ENCODE results near the gene SMPD4. TPM values are rescaled to one million over a fixed set of nuclear protein-coding genes. Genes with fewer than 3 reads are reported as not detected.
"Not testable (repeated sequence)": the region's sequence is repeated elsewhere in the genome, so short reads cannot be mapped to it uniquely, and the experiment has no call there.

Gene SMPD4
- total RNA-seq, 1 experiment from 2014 or later, result 97.8 TPM

DNA sequence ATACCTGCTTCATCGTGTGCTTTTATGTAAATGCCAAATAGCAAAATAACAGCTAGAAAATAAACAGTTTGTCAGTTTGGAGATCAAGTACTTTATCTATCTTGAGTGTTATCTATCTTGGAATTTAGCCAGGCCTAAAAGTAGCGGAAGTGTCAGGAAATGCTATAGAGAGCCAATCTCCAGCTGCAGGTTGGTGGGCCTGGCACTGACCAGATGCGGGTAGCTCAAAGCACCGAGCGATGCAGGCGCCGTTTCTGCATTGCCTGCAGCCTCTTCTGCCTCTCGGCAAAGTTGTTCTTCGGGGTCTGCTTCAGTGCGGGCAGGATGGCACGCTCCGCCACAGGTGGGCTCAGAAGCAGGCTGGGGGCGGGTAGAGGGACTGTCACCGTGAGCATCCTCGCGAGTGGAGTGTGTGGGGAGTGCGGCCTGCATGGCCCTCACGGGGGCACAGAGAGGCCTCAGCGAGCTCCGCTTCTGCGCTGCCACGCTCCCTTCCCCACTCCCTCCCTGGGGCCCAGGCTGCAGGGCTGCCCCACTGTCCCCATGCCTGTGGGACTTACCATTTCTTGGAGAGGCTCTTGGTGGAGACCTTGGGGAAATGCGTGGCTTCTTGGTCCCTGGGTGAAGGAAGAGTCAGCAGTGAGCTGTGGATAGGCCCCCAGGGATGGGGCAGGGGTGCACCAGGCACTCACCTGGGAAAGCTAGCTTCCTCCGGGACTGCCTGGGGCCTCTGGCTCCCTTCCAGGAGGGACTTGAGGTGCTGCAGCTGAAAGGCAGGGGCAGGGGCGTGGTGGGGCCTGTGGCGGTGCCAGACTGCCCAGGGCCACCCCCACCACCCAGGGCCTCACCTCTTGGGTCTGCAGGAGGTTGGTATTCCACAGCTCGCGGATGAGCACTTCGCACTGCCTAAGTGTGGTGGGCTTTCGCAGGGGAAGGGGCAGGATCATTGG is 41.8 kb downstream of the SMPD4 start:
- DNase-seq; H3K4me1 Mint-ChIP-seq (ENCODE audit: low read depth, unreplicated experiment); H3K4me3 Mint-ChIP-seq (ENCODE audit: low read depth, unreplicated experiment): not testable (repeated sequence)

DNA sequence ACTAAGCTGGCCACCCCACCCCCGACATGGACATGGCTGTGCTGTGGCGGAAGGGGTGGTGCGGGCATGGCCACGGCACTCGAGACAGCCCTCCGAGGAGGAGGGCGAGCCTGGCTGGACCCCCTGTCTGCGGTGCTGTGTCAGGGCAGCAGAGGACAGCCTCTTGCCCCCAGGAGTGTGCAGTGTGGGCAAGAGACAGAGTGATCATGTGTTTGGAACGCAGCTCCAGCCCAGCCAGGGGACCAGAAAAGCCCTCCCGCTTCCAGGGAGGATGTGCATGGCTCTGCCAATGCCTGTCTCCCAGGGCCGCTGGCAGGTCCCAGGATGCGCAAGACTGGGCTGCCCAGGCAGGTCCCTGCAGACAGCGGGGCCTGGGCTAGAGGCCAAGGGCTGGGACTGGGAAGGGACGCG is 42.6 kb downstream of the SMPD4 start:
- DNase-seq; BruUV-seq (replicated peaks); H3K9me3 Mint-ChIP-seq (ENCODE audit: low read depth, unreplicated experiment); H3K4me1 Mint-ChIP-seq (ENCODE audit: low read depth, unreplicated experiment); H3K27ac Mint-ChIP-seq (ENCODE audit: unreplicated experiment); H3K36me3 Mint-ChIP-seq (ENCODE audit: insufficient read depth, unreplicated experiment); CTCF ChIA-PET; intact Hi-C loops (cut with micrococcal nuclease; ENCODE audit: unreplicated experiment); H3K4me3 Mint-ChIP-seq (ENCODE audit: low read depth, unreplicated experiment): not testable (repeated sequence)
- peaks cover 10% of the 10 kb centered on the region for H3K27me3 Mint-ChIP-seq (ENCODE audit: unreplicated experiment)

More for the DNA sequence above, 41.8 kb downstream of the SMPD4 start:
- CTCF ChIA-PET; H3K36me3 Mint-ChIP-seq (ENCODE audit: insufficient read depth, unreplicated experiment); BruUV-seq (replicated peaks); H3K9me3 Mint-ChIP-seq (ENCODE audit: low read depth, unreplicated experiment); intact Hi-C loops (cut with micrococcal nuclease; ENCODE audit: unreplicated experiment); H3K27ac Mint-ChIP-seq (ENCODE audit: unreplicated experiment): not testable (repeated sequence)
- peaks cover 11% of the 10 kb centered on the region for H3K27me3 Mint-ChIP-seq (ENCODE audit: unreplicated experiment)

DNA sequence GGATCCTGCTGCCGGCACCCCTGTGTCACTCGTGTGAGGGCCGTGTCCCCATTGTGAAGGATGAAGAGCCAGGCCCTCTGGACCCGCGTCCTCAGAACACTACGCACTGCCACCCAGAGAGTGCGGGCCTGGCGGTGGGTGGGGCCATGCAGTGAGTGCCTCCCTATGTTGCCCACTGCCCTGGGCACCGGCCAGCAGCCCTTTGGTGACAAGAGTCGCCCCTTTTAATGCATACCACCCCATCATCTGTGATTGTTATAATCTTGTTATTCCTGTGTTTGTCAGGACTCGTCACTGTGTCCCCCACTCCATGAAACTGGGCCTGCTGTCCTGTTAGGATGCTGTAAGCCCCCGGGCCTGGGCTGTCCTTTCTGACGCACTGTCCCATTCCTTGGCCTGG is 43.1 kb downstream of the SMPD4 start:
- H3K4me3 Mint-ChIP-seq (ENCODE audit: low read depth, unreplicated experiment); H3K9me3 Mint-ChIP-seq (ENCODE audit: low read depth, unreplicated experiment); CTCF ChIA-PET: not testable (repeated sequence)

DNA sequence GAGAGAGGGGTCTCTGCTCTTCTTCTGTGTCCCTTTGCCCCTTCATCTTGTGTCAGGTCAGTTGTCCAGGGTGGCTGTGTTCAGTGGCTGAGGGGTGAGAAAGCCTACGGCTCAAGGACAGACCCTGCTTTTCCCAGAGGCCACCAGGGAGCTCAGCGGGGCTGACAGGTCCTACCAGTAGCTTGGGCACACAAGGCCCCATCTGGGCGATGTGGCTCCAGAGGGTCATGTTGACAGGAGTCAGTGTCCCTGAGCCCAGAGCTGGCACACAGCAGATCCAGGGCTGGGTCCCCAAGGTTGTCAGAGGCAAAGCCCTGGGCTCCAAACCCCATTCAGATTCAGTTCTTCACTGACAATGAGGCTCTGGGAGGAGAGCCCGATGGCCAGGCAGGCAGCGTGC is 44.3 kb downstream of the SMPD4 start:
- H3K36me3 Mint-ChIP-seq (ENCODE audit: insufficient read depth, unreplicated experiment); BruUV-seq (replicated peaks); intact Hi-C loops (cut with micrococcal nuclease; ENCODE audit: unreplicated experiment); H3K4me1 Mint-ChIP-seq (ENCODE audit: low read depth, unreplicated experiment); H3K27ac Mint-ChIP-seq (ENCODE audit: unreplicated experiment); H3K4me3 Mint-ChIP-seq (ENCODE audit: low read depth, unreplicated experiment); DNase-seq; CTCF ChIA-PET; H3K9me3 Mint-ChIP-seq (ENCODE audit: low read depth, unreplicated experiment): not testable (repeated sequence)
- peaks cover 11% of the 10 kb centered on the region for H3K27me3 Mint-ChIP-seq (ENCODE audit: unreplicated experiment)

More for the DNA sequence above, 43.1 kb downstream of the SMPD4 start:
- intact Hi-C loops (cut with micrococcal nuclease; ENCODE audit: unreplicated experiment); DNase-seq; H3K27me3 Mint-ChIP-seq (ENCODE audit: unreplicated experiment); H3K4me1 Mint-ChIP-seq (ENCODE audit: low read depth, unreplicated experiment); BruUV-seq (replicated peaks); H3K36me3 Mint-ChIP-seq (ENCODE audit: insufficient read depth, unreplicated experiment); H3K27ac Mint-ChIP-seq (ENCODE audit: unreplicated experiment): not testable (repeated sequence)

DNA sequence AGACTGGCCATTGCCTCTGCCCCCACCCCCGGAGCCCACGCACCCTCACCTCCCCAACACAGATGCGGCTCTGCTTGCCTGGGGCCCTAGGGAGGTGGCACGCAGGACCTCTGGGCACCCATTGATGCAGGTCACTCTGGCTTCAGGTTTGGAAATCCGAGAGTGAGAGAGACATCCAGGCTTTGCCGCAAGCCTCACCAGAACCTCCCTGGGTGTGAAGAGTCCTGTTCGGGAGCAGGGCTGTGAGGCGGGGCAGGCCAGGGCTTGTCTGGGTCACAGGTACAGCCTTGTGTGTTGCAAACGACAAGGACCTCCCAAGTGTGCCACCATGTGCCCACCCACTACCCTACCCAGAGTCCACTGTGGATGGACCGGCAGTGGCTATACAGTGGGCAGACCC is 44.9 kb downstream of the SMPD4 start:
- DNase-seq; H3K36me3 Mint-ChIP-seq (ENCODE audit: insufficient read depth, unreplicated experiment); H3K27ac Mint-ChIP-seq (ENCODE audit: unreplicated experiment); BruUV-seq (replicated peaks); H3K4me1 Mint-ChIP-seq (ENCODE audit: low read depth, unreplicated experiment); CTCF ChIA-PET; intact Hi-C loops (cut with micrococcal nuclease; ENCODE audit: unreplicated experiment); H3K9me3 Mint-ChIP-seq (ENCODE audit: low read depth, unreplicated experiment); H3K4me3 Mint-ChIP-seq (ENCODE audit: low read depth, unreplicated experiment): not testable (repeated sequence)
- H3K27me3 Mint-ChIP-seq (ENCODE audit: unreplicated experiment), result peaks cover 16% of the 10 kb centered on the region

DNA sequence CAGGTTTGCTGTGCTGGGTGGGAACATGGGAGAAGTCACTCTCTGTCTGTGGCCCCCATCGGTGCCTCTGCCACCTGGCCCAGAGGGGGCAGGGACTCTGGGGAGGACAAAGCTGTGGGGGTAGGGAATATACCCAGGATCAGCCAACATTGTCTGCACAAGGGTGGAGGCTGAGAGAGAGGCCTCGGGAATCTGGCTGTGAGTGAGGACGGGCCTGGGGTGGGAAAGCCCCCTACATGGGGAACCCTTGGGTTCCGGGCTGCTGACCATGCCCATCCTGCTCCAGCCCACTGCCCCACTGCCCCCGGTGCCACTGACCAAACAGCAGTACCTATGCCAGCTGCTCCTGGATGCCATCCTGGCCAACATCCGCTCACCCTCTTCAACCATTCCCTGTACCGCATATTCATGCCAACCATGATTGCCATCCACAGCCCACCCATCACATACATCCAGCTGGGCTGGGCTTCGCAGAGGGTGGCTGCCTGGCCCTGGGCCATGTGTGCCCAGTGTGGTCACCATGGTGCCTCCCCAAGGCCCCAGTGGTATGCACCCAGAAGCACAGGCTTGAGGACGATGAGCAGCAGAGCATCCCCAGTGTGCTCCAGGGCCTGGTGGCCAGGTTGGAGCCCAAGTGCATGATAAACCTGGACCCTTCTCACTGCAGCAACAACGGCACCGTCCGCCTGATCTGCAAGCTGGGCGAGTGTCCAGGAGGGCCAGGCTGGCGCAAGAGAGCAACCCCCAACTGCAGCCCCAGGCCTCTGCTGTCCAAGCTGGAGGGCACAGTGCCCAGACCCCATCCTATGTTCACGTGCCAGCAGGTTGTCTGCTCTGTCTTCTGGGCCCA is 45.5 kb downstream of the SMPD4 start:
- peaks cover 16% of the 10 kb centered on the region for H3K27me3 Mint-ChIP-seq (ENCODE audit: unreplicated experiment)
- no peak for DNase-seq
- H3K4me1 Mint-ChIP-seq (ENCODE audit: low read depth, unreplicated experiment), result peaks cover 8% of the 10 kb centered on the region
- BruUV-seq (replicated peaks), result no TSS peak
- TF ChIP-seq, protein P1, sequence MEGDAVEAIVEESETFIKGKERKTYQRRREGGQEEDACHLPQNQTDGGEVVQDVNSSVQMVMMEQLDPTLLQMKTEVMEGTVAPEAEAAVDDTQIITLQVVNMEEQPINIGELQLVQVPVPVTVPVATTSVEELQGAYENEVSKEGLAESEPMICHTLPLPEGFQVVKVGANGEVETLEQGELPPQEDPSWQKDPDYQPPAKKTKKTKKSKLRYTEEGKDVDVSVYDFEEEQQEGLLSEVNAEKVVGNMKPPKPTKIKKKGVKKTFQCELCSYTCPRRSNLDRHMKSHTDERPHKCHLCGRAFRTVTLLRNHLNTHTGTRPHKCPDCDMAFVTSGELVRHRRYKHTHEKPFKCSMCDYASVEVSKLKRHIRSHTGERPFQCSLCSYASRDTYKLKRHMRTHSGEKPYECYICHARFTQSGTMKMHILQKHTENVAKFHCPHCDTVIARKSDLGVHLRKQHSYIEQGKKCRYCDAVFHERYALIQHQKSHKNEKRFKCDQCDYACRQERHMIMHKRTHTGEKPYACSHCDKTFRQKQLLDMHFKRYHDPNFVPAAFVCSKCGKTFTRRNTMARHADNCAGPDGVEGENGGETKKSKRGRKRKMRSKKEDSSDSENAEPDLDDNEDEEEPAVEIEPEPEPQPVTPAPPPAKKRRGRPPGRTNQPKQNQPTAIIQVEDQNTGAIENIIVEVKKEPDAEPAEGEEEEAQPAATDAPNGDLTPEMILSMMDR (IDR thresholded peaks at IDR 0.05; ENCODE audit: unreplicated experiment), result no peak
- intact Hi-C loops (cut with micrococcal nuclease; ENCODE audit: unreplicated experiment), result no loop called here
- H3K4me3 Mint-ChIP-seq (ENCODE audit: low read depth, unreplicated experiment), result no peak overlapping the region
- H3K9me3 Mint-ChIP-seq (ENCODE audit: low read depth, unreplicated experiment), result no peaks in the 10 kb centered on the region
- no peaks in the 10 kb centered on the region for H3K36me3 Mint-ChIP-seq (ENCODE audit: insufficient read depth, unreplicated experiment)
- H3K27ac Mint-ChIP-seq (ENCODE audit: unreplicated experiment), result no peak overlapping the region
- CTCF ChIA-PET, result no interaction called here

DNA sequence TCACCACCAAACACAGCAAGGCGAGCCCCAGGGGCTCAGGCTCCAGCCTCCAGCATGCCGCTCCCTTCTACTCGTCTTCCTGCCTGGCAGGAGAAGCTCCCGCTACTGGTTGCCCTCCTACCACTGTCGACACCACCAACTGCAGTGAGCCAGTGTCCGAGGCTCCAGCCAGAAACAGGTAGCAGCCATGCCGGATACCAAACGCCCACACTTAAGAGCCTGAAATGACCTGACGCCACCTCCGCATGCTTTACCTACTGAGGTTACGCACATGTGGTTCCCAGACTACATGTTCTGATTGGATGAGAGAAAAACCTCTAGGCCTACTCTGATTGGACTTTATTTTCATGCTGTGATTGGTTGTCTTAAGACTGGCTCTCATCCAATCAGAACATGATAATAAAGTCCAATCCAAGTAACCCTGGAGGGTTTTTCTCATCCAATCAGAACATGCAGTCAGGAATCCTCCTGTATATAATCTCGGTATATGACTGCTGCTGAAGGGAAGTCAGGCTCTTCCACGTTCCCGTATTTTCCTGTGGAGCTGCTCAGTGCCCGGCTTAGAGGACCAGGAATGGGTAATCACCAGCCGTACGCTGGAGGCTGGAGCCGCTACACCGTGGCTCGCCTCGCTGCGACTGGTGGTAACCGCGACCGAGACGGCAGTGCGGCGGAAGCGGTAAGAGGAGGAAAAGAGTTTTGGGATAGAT is 52.1 kb downstream of the SMPD4 start, which contains the start of gene POTEF:
Gene POTEF (minus strand): TSS at position 103 of the 710 bp plus-strand sequence. CDS start 8,707 bp downstream, outside the sequence.
- H3K9me3 Mint-ChIP-seq (ENCODE audit: low read depth, unreplicated experiment); DNase-seq; H3K4me1 Mint-ChIP-seq (ENCODE audit: low read depth, unreplicated experiment); H3K36me3 Mint-ChIP-seq (ENCODE audit: insufficient read depth, unreplicated experiment); intact Hi-C loops (cut with micrococcal nuclease; ENCODE audit: unreplicated experiment); H3K4me3 Mint-ChIP-seq (ENCODE audit: low read depth, unreplicated experiment); CTCF ChIA-PET; H3K27ac Mint-ChIP-seq (ENCODE audit: unreplicated experiment); BruUV-seq (replicated peaks): not testable (repeated sequence)
- peaks cover 16% of the 10 kb centered on the region for H3K27me3 Mint-ChIP-seq (ENCODE audit: unreplicated experiment)

DNA sequence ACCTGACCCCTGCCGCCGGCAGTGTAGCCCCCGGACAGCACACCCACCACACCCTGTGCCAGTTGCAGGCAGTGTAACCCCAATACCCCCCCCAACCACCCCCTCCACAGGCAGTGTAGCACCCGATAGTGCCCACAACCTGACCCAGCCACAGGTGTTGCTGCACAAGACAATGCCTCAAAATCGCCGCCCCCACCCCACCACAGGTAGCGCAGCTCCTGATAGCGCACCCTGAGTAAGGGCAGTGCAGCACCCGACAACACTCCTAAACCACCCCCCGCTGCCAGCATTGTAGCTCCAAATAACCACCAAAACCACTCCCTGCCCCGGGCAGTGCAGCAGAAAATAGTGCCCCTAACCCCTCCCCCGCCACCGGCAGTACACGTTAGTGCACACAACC is 52.9 kb downstream of the SMPD4 start:
- H3K27ac Mint-ChIP-seq (ENCODE audit: unreplicated experiment); intact Hi-C loops (cut with micrococcal nuclease; ENCODE audit: unreplicated experiment); H3K4me1 Mint-ChIP-seq (ENCODE audit: low read depth, unreplicated experiment); H3K36me3 Mint-ChIP-seq (ENCODE audit: insufficient read depth, unreplicated experiment); DNase-seq; H3K4me3 Mint-ChIP-seq (ENCODE audit: low read depth, unreplicated experiment); H3K9me3 Mint-ChIP-seq (ENCODE audit: low read depth, unreplicated experiment); BruUV-seq (replicated peaks); CTCF ChIA-PET: not testable (repeated sequence)
- H3K27me3 Mint-ChIP-seq (ENCODE audit: unreplicated experiment), result peaks cover 16% of the 10 kb centered on the region

Measured in Calu3 (cell line).